ENCODE results near the gene ZNF48.
A peak's percentile ranks its signal among the peaks of the same experiment; 100 is the strongest.

Gene ZNF48

DNA sequence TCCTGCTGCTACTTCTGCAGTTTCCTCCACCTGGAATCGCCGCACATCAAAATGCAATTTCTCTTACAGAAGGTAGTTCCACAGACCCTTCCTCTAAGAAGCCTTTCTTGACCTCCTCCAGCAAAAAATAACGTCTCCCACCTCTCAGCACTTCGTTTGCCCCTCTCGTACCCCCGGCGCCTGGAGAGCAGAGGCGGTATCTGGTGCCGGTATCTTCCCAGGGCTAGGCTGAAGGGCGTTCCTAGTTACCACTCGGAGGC is 34.1 kb downstream of the ZNF48 start:
- Histone ChIP-seq H3K9me3 (ENCODE audit: control insufficient read depth in 2 of 2, low read length in 2 of 2) (no peaks in the 10 kb centered on the region), H3K4me3 (ENCODE audit: low read length in 2 of 2) (peak overlapping the region; percentile 81 to 86), H3K27ac (ENCODE audit: low read length) (peak overlapping the region; percentile 74), H3K9ac (ENCODE audit: low read length in 2 of 2) (peak overlapping the region; percentile 64 to 77), H3K36me3 (ENCODE audit: control insufficient read depth in 2 of 2, insufficient read depth in 2 of 2, low read length in 2 of 2) (peaks cover 0 to 5% of the 10 kb centered on the region in 2 donors), H3K4me1 (ENCODE audit: control insufficient read depth, insufficient read depth, low read length) (peaks cover 16% of the 10 kb centered on the region), H3K27me3 (ENCODE audit: control insufficient read depth in 1 of 2, insufficient read depth in 2 of 2, low read length in 2 of 2) (no peaks in the 10 kb centered on the region)

- peak within 1 kb of the TSS; percentile 74 for H3K27ac ChIP-seq (ENCODE audit: low read length)
- peaks cover 16% of the 10 kb centered on the region for H3K4me1 ChIP-seq (ENCODE audit: control insufficient read depth, insufficient read depth, low read length)
- no peaks in the 10 kb centered on the region for H3K9me3 ChIP-seq (ENCODE audit: control insufficient read depth in 2 of 2, low read length in 2 of 2)
- peaks cover 0 to 4% of the 10 kb centered on the region in 2 donors for H3K36me3 ChIP-seq (ENCODE audit: control insufficient read depth in 2 of 2, insufficient read depth in 2 of 2, low read length in 2 of 2)
- H3K9ac ChIP-seq (ENCODE audit: low read length in 2 of 2), result peak within 1 kb of the TSS; percentile 77 to 84
- H3K4me3 ChIP-seq (ENCODE audit: low read length in 2 of 2), result peak within 1 kb of the TSS; percentile 81 to 86
- H3K27me3 ChIP-seq (ENCODE audit: control insufficient read depth in 1 of 2, insufficient read depth in 2 of 2, low read length in 2 of 2), result no peaks in the 10 kb centered on the region
Observed at GRCh38 chr16:30429678-30430427, 34.6 kb downstream of the ZNF48 start, which contains the start of gene DCTPP1. Gene DCTPP1, minus strand, starts transcription at chr16:30430030. Its CDS starts 50 bp downstream, at chr16:30429980.

DNA sequence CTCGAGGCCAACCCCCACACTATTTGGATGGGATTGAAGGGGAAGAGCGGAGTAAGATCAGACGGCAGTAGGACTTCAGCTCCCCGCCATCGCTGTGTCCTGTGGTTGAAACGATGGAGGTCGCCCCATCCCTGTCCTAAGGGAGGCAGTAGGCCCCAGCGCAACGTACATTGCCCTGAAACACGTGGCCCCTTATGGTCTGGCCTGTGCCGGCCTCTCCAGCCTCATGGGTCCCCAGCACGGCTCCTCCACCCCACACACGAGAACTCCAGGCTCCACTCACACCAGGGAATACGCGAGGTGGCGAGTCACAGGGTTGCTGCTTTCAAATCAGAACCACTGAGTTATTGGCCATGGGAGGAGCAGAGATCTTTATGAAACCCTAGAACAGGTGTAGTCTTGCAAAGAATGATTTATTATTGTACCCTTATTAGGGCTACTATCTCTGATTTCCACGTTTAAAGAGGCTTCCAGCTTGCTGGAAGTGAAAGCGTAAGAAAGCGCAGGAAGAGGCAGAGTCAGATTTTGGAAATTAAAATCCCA is 35.3 kb downstream of the ZNF48 start:
- peak overlapping the region; percentile 77 to 84 for H3K9ac ChIP-seq (ENCODE audit: low read length in 2 of 2)

DNA sequence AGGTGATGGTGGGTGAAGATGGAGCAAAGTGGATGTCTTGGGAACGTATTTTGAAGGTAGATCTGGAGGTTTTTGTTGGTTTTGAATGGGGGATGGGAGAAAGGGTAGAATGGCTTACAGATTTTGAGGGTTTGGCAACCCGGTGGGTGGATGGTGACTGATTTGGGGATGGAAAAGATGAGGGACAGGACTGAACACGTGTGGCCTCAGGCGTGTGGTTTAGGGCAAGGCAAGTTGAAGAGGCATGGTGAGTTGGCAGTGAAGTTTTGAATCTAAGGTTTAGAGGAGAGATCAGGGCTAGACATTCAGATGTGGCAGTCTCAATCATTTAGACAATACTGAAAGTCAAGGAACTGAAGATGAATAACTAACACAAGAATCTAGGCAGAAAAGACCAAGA is 39.6 kb downstream of the ZNF48 start:
- H3K36me3 ChIP-seq (ENCODE audit: control insufficient read depth in 2 of 2, insufficient read depth in 2 of 2, low read length in 2 of 2), result no peaks in the 10 kb centered on the region

More for the DNA sequence above, 35.3 kb downstream of the ZNF48 start:
- Histone ChIP-seq H3K4me1 (ENCODE audit: control insufficient read depth, insufficient read depth, low read length) (peaks cover 16% of the 10 kb centered on the region), H3K4me3 (ENCODE audit: low read length in 2 of 2) (peak overlapping the region; percentile 81 to 86), H3K27me3 (ENCODE audit: control insufficient read depth in 1 of 2, insufficient read depth in 2 of 2, low read length in 2 of 2) (no peaks in the 10 kb centered on the region), H3K9me3 (ENCODE audit: control insufficient read depth in 2 of 2, low read length in 2 of 2) (no peaks in the 10 kb centered on the region), H3K36me3 (ENCODE audit: control insufficient read depth in 2 of 2, insufficient read depth in 2 of 2, low read length in 2 of 2) (peaks cover 0 to 4% of the 10 kb centered on the region in 2 donors), H3K27ac (ENCODE audit: low read length) (peak overlapping the region; percentile 74)

DNA sequence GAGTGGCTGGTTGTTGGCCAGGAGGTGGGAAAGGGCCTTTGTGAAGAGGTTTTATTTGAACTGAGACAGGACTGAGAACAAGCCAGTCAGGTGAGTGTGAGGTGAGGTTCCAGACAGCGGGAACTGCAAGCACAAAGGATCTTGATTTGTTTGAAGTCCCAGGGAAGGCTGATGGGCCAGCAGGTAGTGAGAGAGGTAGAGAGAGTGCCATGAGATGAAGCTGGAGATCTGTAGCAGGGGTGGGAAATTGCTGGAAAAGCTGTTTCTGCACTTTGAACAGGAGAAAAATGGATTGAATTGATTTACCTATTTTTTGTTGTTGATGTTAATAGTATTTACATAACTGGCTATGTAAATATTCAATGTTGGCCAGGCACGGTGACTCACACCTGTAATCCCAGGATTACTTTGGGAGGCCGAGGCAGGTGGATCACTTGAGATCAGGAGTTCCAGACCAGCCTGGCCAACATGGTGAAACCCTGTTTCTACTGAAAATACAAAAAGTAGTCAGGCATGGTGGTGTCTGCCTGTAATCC is 42.4 kb downstream of the ZNF48 start:
- Histone ChIP-seq H3K4me1 (ENCODE audit: control insufficient read depth, insufficient read depth, low read length) (no peaks in the 10 kb centered on the region), H3K9me3 (ENCODE audit: control insufficient read depth in 2 of 2, low read length in 2 of 2) (no peaks in the 10 kb centered on the region), H3K9ac (ENCODE audit: low read length in 2 of 2) (no peak overlapping the region), H3K27ac (ENCODE audit: low read length) (no peak overlapping the region), H3K4me3 (ENCODE audit: low read length in 2 of 2) (no peak overlapping the region), H3K36me3 (ENCODE audit: control insufficient read depth in 2 of 2, insufficient read depth in 2 of 2, low read length in 2 of 2) (no peaks in the 10 kb centered on the region), H3K27me3 (ENCODE audit: control insufficient read depth in 1 of 2, insufficient read depth in 2 of 2, low read length in 2 of 2) (no peaks in the 10 kb centered on the region)

More for the DNA sequence above, 39.6 kb downstream of the ZNF48 start:
- Histone ChIP-seq H3K4me3 (ENCODE audit: low read length in 2 of 2) (no peak overlapping the region), H3K27me3 (ENCODE audit: control insufficient read depth in 1 of 2, insufficient read depth in 2 of 2, low read length in 2 of 2) (no peaks in the 10 kb centered on the region), H3K4me1 (ENCODE audit: control insufficient read depth, insufficient read depth, low read length) (peaks cover 6% of the 10 kb centered on the region), H3K27ac (ENCODE audit: low read length) (no peak overlapping the region), H3K9me3 (ENCODE audit: control insufficient read depth in 2 of 2, low read length in 2 of 2) (no peaks in the 10 kb centered on the region), H3K9ac (ENCODE audit: low read length in 2 of 2) (no peak overlapping the region)

GRCh38 chr16:30438835-30439234 is 43.6 kb downstream of the ZNF48 start:
- Histone ChIP-seq H3K9ac (ENCODE audit: low read length in 2 of 2) (no peak overlapping the region), H3K9me3 (ENCODE audit: control insufficient read depth in 2 of 2, low read length in 2 of 2) (no peaks in the 10 kb centered on the region)

DNA sequence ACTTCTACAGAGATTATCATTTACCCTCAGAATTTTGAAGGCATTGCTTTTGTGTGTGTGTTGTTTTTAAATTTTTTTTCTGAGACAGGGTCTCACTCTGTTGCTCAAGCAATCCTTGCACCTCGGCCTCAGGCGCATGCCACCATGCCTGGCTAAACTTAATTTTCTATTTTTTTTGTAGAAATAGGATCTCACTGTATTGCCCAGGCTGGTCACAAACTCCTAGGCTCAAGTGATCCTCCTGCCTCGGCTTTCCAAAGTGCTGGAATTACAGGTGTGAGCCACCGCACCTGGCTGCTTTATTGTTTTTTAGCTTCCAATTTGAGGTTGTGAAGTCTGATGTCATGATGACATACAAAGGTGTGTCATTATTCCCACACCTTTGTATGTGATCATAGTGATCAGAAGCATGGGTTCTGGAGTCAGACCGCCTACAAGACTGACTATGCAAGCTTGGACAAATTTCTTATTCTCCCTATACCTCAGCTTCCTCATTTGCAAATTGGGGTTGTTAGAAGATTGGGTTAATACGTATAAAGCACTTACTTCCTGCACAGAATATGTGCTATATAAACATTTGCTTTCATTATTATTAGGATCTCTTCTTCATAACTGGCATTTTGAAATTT is 44.6 kb downstream of the ZNF48 start:
- no peaks in the 10 kb centered on the region for H3K9me3 ChIP-seq (ENCODE audit: control insufficient read depth in 2 of 2, low read length in 2 of 2)
- H3K27ac ChIP-seq (ENCODE audit: low read length), result no peak overlapping the region
- no peaks in the 10 kb centered on the region for H3K27me3 ChIP-seq (ENCODE audit: control insufficient read depth in 1 of 2, insufficient read depth in 2 of 2, low read length in 2 of 2)
- peaks cover 9% of the 10 kb centered on the region for H3K4me1 ChIP-seq (ENCODE audit: control insufficient read depth, insufficient read depth, low read length)
- peaks cover 0 to 3% of the 10 kb centered on the region in 2 donors for H3K36me3 ChIP-seq (ENCODE audit: control insufficient read depth in 2 of 2, insufficient read depth in 2 of 2, low read length in 2 of 2)
- H3K9ac ChIP-seq (ENCODE audit: low read length in 2 of 2), result no peak overlapping the region
- H3K4me3 ChIP-seq (ENCODE audit: low read length in 2 of 2), result no peak overlapping the region

More at GRCh38 chr16:30438835-30439234, 43.6 kb downstream of the ZNF48 start:
- Histone ChIP-seq H3K4me1 (ENCODE audit: control insufficient read depth, insufficient read depth, low read length) (no peaks in the 10 kb centered on the region), H3K36me3 (ENCODE audit: control insufficient read depth in 2 of 2, insufficient read depth in 2 of 2, low read length in 2 of 2) (peaks cover 0 to 3% of the 10 kb centered on the region in 2 donors), H3K27me3 (ENCODE audit: control insufficient read depth in 1 of 2, insufficient read depth in 2 of 2, low read length in 2 of 2) (no peaks in the 10 kb centered on the region), H3K4me3 (ENCODE audit: low read length in 2 of 2) (no peak overlapping the region), H3K27ac (ENCODE audit: low read length) (no peak overlapping the region)

DNA sequence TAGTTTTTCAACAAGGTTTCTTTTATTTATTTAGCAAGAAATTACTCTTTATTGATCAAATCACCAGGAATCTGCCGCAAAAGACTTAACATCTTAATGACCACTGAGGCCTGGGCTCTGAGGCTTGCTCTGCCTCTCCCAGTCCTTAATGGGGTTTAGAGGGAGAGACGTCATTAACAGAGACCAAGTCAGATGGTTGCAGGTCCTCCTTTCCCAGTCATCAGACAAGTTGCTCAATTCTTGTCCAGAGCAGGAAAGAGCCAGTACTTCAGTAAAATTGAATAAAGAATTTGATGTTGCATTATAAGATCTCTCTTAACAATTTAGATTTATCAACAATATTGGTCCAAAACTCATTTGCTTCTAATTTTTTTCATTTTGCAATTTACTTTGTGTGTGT is 48.4 kb downstream of the ZNF48 start:
- Histone ChIP-seq H3K36me3 (ENCODE audit: control insufficient read depth in 2 of 2, insufficient read depth in 2 of 2, low read length in 2 of 2) (peaks cover 0 to 3% of the 10 kb centered on the region in 2 donors), H3K9ac (ENCODE audit: low read length in 2 of 2) (no peak overlapping the region), H3K9me3 (ENCODE audit: control insufficient read depth in 2 of 2, low read length in 2 of 2) (no peaks in the 10 kb centered on the region), H3K4me1 (ENCODE audit: control insufficient read depth, insufficient read depth, low read length) (peaks cover 16% of the 10 kb centered on the region), H3K4me3 (ENCODE audit: low read length in 2 of 2) (no peak overlapping the region), H3K27me3 (ENCODE audit: control insufficient read depth in 1 of 2, insufficient read depth in 2 of 2, low read length in 2 of 2) (no peaks in the 10 kb centered on the region), H3K27ac (ENCODE audit: low read length) (no peak overlapping the region)

- Histone ChIP-seq H3K4me3 (ENCODE audit: low read length in 2 of 2) (peak overlapping the region; percentile 70 to 89), H3K36me3 (ENCODE audit: control insufficient read depth in 2 of 2, insufficient read depth in 2 of 2, low read length in 2 of 2) (peaks cover 0 to 3% of the 10 kb centered on the region in 2 donors), H3K27ac (ENCODE audit: low read length) (peak overlapping the region; percentile 94), H3K4me1 (ENCODE audit: control insufficient read depth, insufficient read depth, low read length) (peaks cover 16% of the 10 kb centered on the region), H3K9ac (ENCODE audit: low read length in 2 of 2) (peak overlapping the region; percentile 78 to 96), H3K9me3 (ENCODE audit: control insufficient read depth in 2 of 2, low read length in 2 of 2) (no peaks in the 10 kb centered on the region), H3K27me3 (ENCODE audit: control insufficient read depth in 1 of 2, insufficient read depth in 2 of 2, low read length in 2 of 2) (no peaks in the 10 kb centered on the region)
Observed at GRCh38 chr16:30444231-30445148, 49.3 kb downstream of the ZNF48 start.

- H3K4me3 ChIP-seq (ENCODE audit: low read length in 2 of 2), result peak overlapping the region; percentile 70 to 89
- peaks cover 16% of the 10 kb centered on the region for H3K4me1 ChIP-seq (ENCODE audit: control insufficient read depth, insufficient read depth, low read length)
- peak overlapping the region; percentile 94 for H3K27ac ChIP-seq (ENCODE audit: low read length)
- H3K27me3 ChIP-seq (ENCODE audit: control insufficient read depth in 1 of 2, insufficient read depth in 2 of 2, low read length in 2 of 2), result no peaks in the 10 kb centered on the region
- no peaks in the 10 kb centered on the region for H3K9me3 ChIP-seq (ENCODE audit: control insufficient read depth in 2 of 2, low read length in 2 of 2)
- H3K9ac ChIP-seq (ENCODE audit: low read length in 2 of 2), result peak overlapping the region; percentile 78 to 96
- H3K36me3 ChIP-seq (ENCODE audit: control insufficient read depth in 2 of 2, insufficient read depth in 2 of 2, low read length in 2 of 2), result peaks cover 0 to 3% of the 10 kb centered on the region in 2 donors
Observed at GRCh38 chr16:30445149-30445407, 49.9 kb downstream of the ZNF48 start.

Data from stomach smooth muscle (tissue), 2 donors.